Neural progenitor cell (in vitro differentiated cells): Measurements from ENCODE around the gene UBE2J1.

Experiments
- CTCF ChIP-seq: fragments of 200-600 bp; sonication (generic); IDR thresholded peaks from 2 replicates; pipeline ENCODE4 v1.5.1; 2017; ENCODE audit warnings: antibody characterized with exemption, mild to moderate bottlenecking
- EZH2phosphoT487 ChIP-seq: fragments of 200-600 bp; sonication (generic); IDR thresholded peaks from 2 replicates; pipeline ENCODE4 v1.6.1; 2017; ENCODE audit warnings: antibody characterized with exemption

GRCh38 chr6:89284963-89285735 lies 67.4 kb downstream of the UBE2J1 start:
- TF ChIP-seq CTCF (no peak), EZH2phosphoT487 (no peak)
